Endothelial cell of umbilical vein (primary cell): Measurements from ENCODE around the gene CRELD2. TPM values are rescaled to one million over a fixed set of nuclear protein-coding genes. Genes with fewer than 3 reads are reported as not detected.

Experiments
- BruUV-seq: library from RNA; stranded (reverse); fragments of 400-500 nt; replicated peaks from 2 replicates; lab custom pipeline; 2021; lab: Mats Ljungman, UMichigan
- CTCF ChIA-PET: fragments of 300-600, 350-600 bp; sonication (Branson Sonifier 250); formaldehyde crosslinking; loops from one replicate; lab custom pipeline; 2021; ENCODE audit warnings: antibody characterized with exemption, inconsistent platforms; lab: Charles Lee
- POLR2A ChIA-PET: fragments of 300-600, 350-600 bp; sonication (Branson Sonifier 250); formaldehyde crosslinking; loops from one replicate; lab custom pipeline; 2021; ENCODE audit warnings: antibody characterized with exemption, inconsistent platforms; lab: Charles Lee
- DNase-seq: peaks from one replicate; pipeline ENCODE4 v3.0.0-alpha.2; 2011; ENCODE audit warnings: low read depth, low spot score
- FAIRE-seq: peaks from 2 replicates; lab custom pipeline; 2011; peaks lifted over from hg19 to GRCh38; lab: Jason Lieb, UNC
- H2AFZ ChIP-seq: 2 replicates; pipeline ENCODE4 v1.6.0; 2012; ENCODE audit warnings: low read depth, low read length, control low read depth, inconsistent platforms
- H3K27ac ChIP-seq: 2 replicates; pipeline ENCODE4 v1.5.1; 2011; ENCODE audit warnings: low read depth, mild to moderate bottlenecking, control low read depth, low read length, moderate library complexity; ENCODE audit not compliant: insufficient read depth
- H3K27me3 ChIP-seq, 2 experiments: 2 replicates each; pipeline versions ENCODE4 v1.6.0 to v1.6.1; 2011; ENCODE audit warnings: low read length in 2 of 2, mixed read lengths in 1 of 2; ENCODE audit not compliant: control insufficient read depth in 2 of 2, insufficient read depth in 2 of 2
- H3K36me3 ChIP-seq, 2 experiments: 2 replicates in 1 of 2; 3 replicates in 1 of 2; pipeline ENCODE4 v1.5.1; 2011; ENCODE audit warnings: low read length in 2 of 2, mild to moderate bottlenecking in 1 of 2, moderate library complexity in 1 of 2; ENCODE audit not compliant: control insufficient read depth in 2 of 2, insufficient read depth in 2 of 2; ENCODE audit errors: extremely low read depth in 1 of 2
- H3K4me1 ChIP-seq: 3 replicates; pipeline ENCODE4 v1.5.1; 2011; ENCODE audit warnings: mild to moderate bottlenecking, low read length; ENCODE audit not compliant: control insufficient read depth, insufficient read depth; ENCODE audit errors: extremely low read depth
- H3K4me2 ChIP-seq: 2 replicates; pipeline ENCODE4 v1.6.1; 2011; ENCODE audit warnings: low read length, control low read depth, mixed read lengths; ENCODE audit not compliant: insufficient read depth
- H3K4me3 ChIP-seq, 3 experiments: fragments of 200-600 bp in 1 of 3; sonication (generic), shearing (Covaris generic) in 1 of 3; replicated peaks in 1 of 3; 2 replicates each; pipeline ENCODE4 v1.5.1; 2011 to 2016; ENCODE audit warnings: control low read depth in 3 of 3, low read length in 3 of 3, mild to moderate bottlenecking in 2 of 3, inconsistent platforms in 1 of 3, low read depth in 1 of 3, moderate library complexity in 1 of 3; ENCODE audit not compliant: insufficient read depth in 1 of 3
- H3K79me2 ChIP-seq: 2 replicates; pipeline ENCODE4 v1.6.0; 2012; ENCODE audit warnings: low read length, inconsistent platforms; ENCODE audit not compliant: control insufficient read depth, insufficient read depth
- H3K9ac ChIP-seq: replicated peaks from 2 replicates; pipeline ENCODE3; 2011; ENCODE audit warnings: low read length, control low read depth; ENCODE audit not compliant: insufficient read depth; ENCODE audit errors: extremely low read depth
- H3K9me1 ChIP-seq: replicated peaks from 3 replicates; pipeline ENCODE4 v1.6.0; 2011; ENCODE audit warnings: mild to moderate bottlenecking, low read length; ENCODE audit not compliant: control insufficient read depth, insufficient read depth; ENCODE audit errors: extremely low read depth
- H3K9me3 ChIP-seq: replicated peaks from 2 replicates; pipeline ENCODE4 v1.5.1; 2012; ENCODE audit warnings: low read length, inconsistent platforms; ENCODE audit not compliant: control insufficient read depth, insufficient read depth
- H4K20me1 ChIP-seq: replicated peaks from 2 replicates; pipeline ENCODE3; 2011; ENCODE audit warnings: mild to moderate bottlenecking, low read length; ENCODE audit not compliant: control insufficient read depth, insufficient read depth; ENCODE audit errors: extremely low read depth
- EZH2 ChIP-seq: IDR thresholded peaks from 2 replicates; pipeline ENCODE4 v1.6.1; 2012; ENCODE audit warnings: borderline replicate concordance, low read depth, mild to moderate bottlenecking, moderate library complexity, low read length, inconsistent platforms; ENCODE audit not compliant: severe bottlenecking
- FOS ChIP-seq: IDR thresholded peaks from 2 replicates; pipeline ENCODE4 v1.6.1; 2011; ENCODE audit warnings: mild to moderate bottlenecking, low read length, moderate library complexity, borderline replicate concordance; ENCODE audit not compliant: insufficient read depth
- GATA2 ChIP-seq: IDR thresholded peaks from 2 replicates; pipeline ENCODE4 v1.7.0; 2011; ENCODE audit warnings: low read depth, mild to moderate bottlenecking, moderate library complexity, mixed read lengths, low read length; ENCODE audit not compliant: insufficient read length, insufficient read depth
- JUN ChIP-seq: IDR thresholded peaks from 2 replicates; pipeline ENCODE4 v1.6.1; 2011; ENCODE audit warnings: borderline replicate concordance, low read depth; ENCODE audit not compliant: insufficient read length, insufficient read depth
- MYC ChIP-seq: IDR thresholded peaks from one replicate; pipeline ENCODE4 v1.6.1; 2011; ENCODE audit warnings: mild to moderate bottlenecking, low read depth, low read length
- POLR2A ChIP-seq: IDR thresholded peaks from 2 replicates; pipeline ENCODE4 v1.6.1; 2012; ENCODE audit warnings: low read depth, mild to moderate bottlenecking, control low read depth, low read length
- POLR2AphosphoS5 ChIP-seq: IDR thresholded peaks from 2 replicates; pipeline ENCODE4 v1.6.1; 2012; ENCODE audit warnings: low read depth, mild to moderate bottlenecking, control low read depth, low read length, moderate library complexity; ENCODE audit not compliant: insufficient read depth
- dilution Hi-C: fragments of 300-500 bp; cut with MboI; formaldehyde crosslinking; loops from one replicate; pipeline ENCODE4 v1.15.0; 2019; ENCODE audit warnings: low sequenced_read_pairs; ENCODE audit not compliant: extremely low pct_ligation_motif_present
- intact Hi-C: fragments of 100-400 bp; cut with micrococcal nuclease; formaldehyde crosslinking; loops from one replicate; pipeline ENCODE4 v1.10.0; 2022
- polyA plus RNA-seq, 4 experiments: library from polyadenylated mRNA; depleted of rRNA in 3 of 4; stranded (reverse) in 3 of 4; unstranded in 1 of 4; fragments of >200 nt; gene quantifications; 2 replicates each; pipeline versions ENCODE4 v1.2.1 to v1.2.3, GENCODE V29; 2011 to 2012; ENCODE audit warnings: missing spikeins in 1 of 4
- total RNA-seq: library from RNA; stranded (reverse); gene quantifications from 2 replicates; pipeline ENCODE4 v1.2.3, GENCODE V29; 2021
- TF ChIP-seq, protein P1 (sequence below): IDR thresholded peaks from 2 replicates; pipeline ENCODE4 v1.6.1; 2011; ENCODE audit not compliant: insufficient read depth, insufficient read length
- TF ChIP-seq, protein P2 (sequence below), 2 donors: IDR thresholded peaks; 1 replicate in 1 of 2; 2 replicates in 1 of 2; pipeline ENCODE4 v1.5.1; 2011; ENCODE audit warnings: low read length in 2 of 2, mild to moderate bottlenecking in 2 of 2, moderate library complexity in 2 of 2, control low read depth in 1 of 2, inconsistent platforms in 1 of 2, low read depth in 1 of 2; ENCODE audit not compliant: insufficient read depth in 1 of 2; ENCODE audit errors: extremely low read depth in 1 of 2

CRELD2 gene
- total and polyA plus RNA-seq, 2 donors (not counting 3 experiments of a cell fraction or from before 2014, with no cell fraction given): 71.0 to 86.3 TPM

DNA sequence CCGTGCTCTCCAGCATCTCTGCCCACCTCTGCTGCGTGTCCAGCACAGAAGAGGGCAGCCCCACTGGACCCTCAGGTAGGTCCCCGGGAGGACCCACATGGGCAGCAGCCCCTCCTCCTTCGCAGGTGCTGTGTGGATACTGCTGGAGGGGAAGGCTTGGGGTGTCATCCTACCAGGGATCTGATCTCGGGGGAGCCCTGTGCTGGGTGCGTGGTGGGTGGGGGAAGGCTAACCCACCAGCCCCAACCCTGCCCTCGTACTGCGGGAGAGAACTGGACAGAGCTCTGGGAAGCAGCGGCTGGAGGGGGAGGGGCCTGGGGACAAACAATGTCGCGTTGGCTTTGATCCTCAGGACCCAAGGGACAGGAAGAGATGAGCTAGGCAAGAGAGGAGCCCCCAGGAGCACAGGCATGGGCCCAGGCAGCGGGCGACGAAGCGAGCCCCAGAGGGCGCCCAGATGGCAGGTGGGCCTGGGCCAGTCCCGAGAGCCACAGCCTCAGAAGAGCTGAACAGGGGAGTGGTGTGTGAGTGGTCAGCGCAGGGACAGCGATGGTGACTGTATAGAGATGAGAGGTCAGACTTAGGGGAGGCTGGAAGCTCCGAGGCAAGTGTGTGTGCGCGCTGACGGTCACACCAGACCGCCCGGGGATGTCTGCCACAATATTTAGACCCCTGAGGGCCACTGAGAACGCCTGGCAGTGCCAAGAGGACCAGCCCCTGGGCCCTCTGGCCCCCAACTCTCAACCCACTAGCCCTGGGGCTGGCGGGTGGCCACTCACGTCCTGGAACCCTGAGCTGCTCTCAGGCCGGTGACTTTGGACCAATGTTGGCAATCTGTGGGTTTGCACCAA is 40.7 kb downstream of the CRELD2 start:
- H3K9me1 ChIP-seq: no peaks in the 10 kb centered on the region
- dilution Hi-C loops (no loop called here), intact Hi-C loops (no loop called here)
- peaks cover 10 to 20% of the 10 kb centered on the region in 2 experiments for H3K36me3 ChIP-seq
- DNase-seq: no peak
- no peak overlapping the region for H2AFZ ChIP-seq
- no peaks in the 10 kb centered on the region for H3K27me3 ChIP-seq
- no peaks in the 10 kb centered on the region for H4K20me1 ChIP-seq
- CTCF ChIA-PET: interaction anchor here (0.7 to 1.0 kb wide), 2 partner anchors 28 to 71 kb away, joined by 3 to 6 read pairs; no protein-coding TSS in a partner anchor
- FAIRE-seq: peak; percentile 18
- BruUV-seq: no TSS peak
- POLR2A ChIA-PET: no interaction called here
- H3K79me2 ChIP-seq: peaks cover 33% of the 10 kb centered on the region
- H3K4me1 ChIP-seq: peaks cover 19% of the 10 kb centered on the region
- TF ChIP-seq, protein P1, sequence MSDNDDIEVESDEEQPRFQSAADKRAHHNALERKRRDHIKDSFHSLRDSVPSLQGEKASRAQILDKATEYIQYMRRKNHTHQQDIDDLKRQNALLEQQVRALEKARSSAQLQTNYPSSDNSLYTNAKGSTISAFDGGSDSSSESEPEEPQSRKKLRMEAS: no peak
- TF ChIP-seq, protein P2, sequence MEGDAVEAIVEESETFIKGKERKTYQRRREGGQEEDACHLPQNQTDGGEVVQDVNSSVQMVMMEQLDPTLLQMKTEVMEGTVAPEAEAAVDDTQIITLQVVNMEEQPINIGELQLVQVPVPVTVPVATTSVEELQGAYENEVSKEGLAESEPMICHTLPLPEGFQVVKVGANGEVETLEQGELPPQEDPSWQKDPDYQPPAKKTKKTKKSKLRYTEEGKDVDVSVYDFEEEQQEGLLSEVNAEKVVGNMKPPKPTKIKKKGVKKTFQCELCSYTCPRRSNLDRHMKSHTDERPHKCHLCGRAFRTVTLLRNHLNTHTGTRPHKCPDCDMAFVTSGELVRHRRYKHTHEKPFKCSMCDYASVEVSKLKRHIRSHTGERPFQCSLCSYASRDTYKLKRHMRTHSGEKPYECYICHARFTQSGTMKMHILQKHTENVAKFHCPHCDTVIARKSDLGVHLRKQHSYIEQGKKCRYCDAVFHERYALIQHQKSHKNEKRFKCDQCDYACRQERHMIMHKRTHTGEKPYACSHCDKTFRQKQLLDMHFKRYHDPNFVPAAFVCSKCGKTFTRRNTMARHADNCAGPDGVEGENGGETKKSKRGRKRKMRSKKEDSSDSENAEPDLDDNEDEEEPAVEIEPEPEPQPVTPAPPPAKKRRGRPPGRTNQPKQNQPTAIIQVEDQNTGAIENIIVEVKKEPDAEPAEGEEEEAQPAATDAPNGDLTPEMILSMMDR (IDR thresholded peaks at IDR 0.05; ENCODE audit: extremely low read depth in 1 of 2, insufficient read depth in 1 of 2, low read depth in 1 of 2, low read length in 2 of 2): no peak
- no peak for TF ChIP-seq MYC
- no peak for TF ChIP-seq GATA2
- no peak for TF ChIP-seq JUN
- no peak for TF ChIP-seq POLR2A
- TF ChIP-seq POLR2AphosphoS5: no peak
- TF ChIP-seq EZH2: no peak
- no peak for TF ChIP-seq FOS
- no peaks in the 10 kb centered on the region for H3K9me3 ChIP-seq
- H3K4me2 ChIP-seq: peak overlapping the region; percentile 57
- peak overlapping the region; percentile 84 for H3K9ac ChIP-seq
- peak overlapping the region in 2 of 3 experiments; percentile 42 to 80 for H3K4me3 ChIP-seq
- H3K27ac ChIP-seq: peak overlapping the region; percentile 80
